ENCODE results near the gene WTIP.

WTIP gene

GRCh38 chr19:34556488-34556887 lies 74.9 kb downstream of the WTIP start:
- in situ Hi-C loops (cut with MboI; ENCODE audit: low pct_unique_long_range_greater_than_20kb, low sequenced_read_pairs, unreplicated experiment): no loop called here
- peak; percentile 37 for TF ChIP-seq CTCF (IDR thresholded peaks at IDR 0.05; ENCODE audit: extremely low read depth, insufficient read depth, missing control alignments)
- DNase-seq (ENCODE audit: low spot score): no peak

GRCh38 chr19:34559045-34559444 lies 77.5 kb downstream of the WTIP start:
- DNase-seq (ENCODE audit: low spot score): no peak
- TF ChIP-seq CTCF (IDR thresholded peaks at IDR 0.05; ENCODE audit: extremely low read depth, insufficient read depth, missing control alignments): no peak
- in situ Hi-C loops (cut with MboI; ENCODE audit: low pct_unique_long_range_greater_than_20kb, low sequenced_read_pairs, unreplicated experiment): no loop called here

- in situ Hi-C loops (cut with MboI; ENCODE audit: low pct_unique_long_range_greater_than_20kb, low sequenced_read_pairs, unreplicated experiment): no loop called here
- no peak for TF ChIP-seq CTCF (IDR thresholded peaks at IDR 0.05; ENCODE audit: extremely low read depth, insufficient read depth, missing control alignments)
- DNase-seq (ENCODE audit: low spot score): no peak
These were observed 78.7 kb downstream of the WTIP start for GRCh38 chr19:34560229-34560628.

Data from GM13977 (cell line).